ENCODE measurements around the gene TMEM181. TPM values are rescaled to one million over a fixed set of nuclear protein-coding genes. Genes with fewer than 3 reads are reported as not detected.

Gene TMEM181
- total RNA-seq, 1 experiment from 2014 or later: 38.0 TPM

GRCh38 chr6:158636778-158637177 is 76.9 kb downstream of the TMEM181 start:
- no peaks in the 10 kb centered on the region for H3K9me3 ChIP-seq (ENCODE audit: control insufficient read depth, insufficient read depth, low read depth, low read length)
- no peak for ATAC-seq
- no TSS peak for BruUV-seq (replicated peaks)
- intact Hi-C loops (cut with micrococcal nuclease; ENCODE audit: unreplicated experiment): no loop called here
- H3K4me1 ChIP-seq (ENCODE audit: control insufficient read depth, insufficient read depth, low read length): no peaks in the 10 kb centered on the region
- H3K4me3 ChIP-seq (ENCODE audit: low read depth in 2 of 2, low read length in 2 of 2): no peak overlapping the region
- TF ChIP-seq SIN3A (IDR thresholded peaks at IDR 0.05; ENCODE audit: borderline replicate concordance, insufficient read depth, low read depth, low read length) (no peak), POLR2AphosphoS5 (IDR thresholded peaks at IDR 0.05; ENCODE audit: low read depth, low read length) (no peak)
- H3K36me3 ChIP-seq (ENCODE audit: control insufficient read depth, insufficient read depth, low read length): peaks cover 19% of the 10 kb centered on the region
- H3K27me3 ChIP-seq (ENCODE audit: control insufficient read depth, insufficient read depth, low read length): no peaks in the 10 kb centered on the region
- ChIA-PET CTCF (no interaction called here), POLR2A (no interaction called here)
- no peak for DNase-seq (ENCODE audit: low read depth, low spot score)
- in situ Hi-C loops (cut with HindIII; ENCODE audit: low pct_unique_long_range_greater_than_20kb, low sequenced_read_pairs): no loop called here
- no peak overlapping the region for H3K27ac ChIP-seq (ENCODE audit: low read length)

- ATAC-seq: no peak
- H3K27me3 ChIP-seq (ENCODE audit: control insufficient read depth, insufficient read depth, low read length): no peaks in the 10 kb centered on the region
- intact Hi-C loops (cut with micrococcal nuclease; ENCODE audit: unreplicated experiment): no loop called here
- no peak overlapping the region for H3K4me3 ChIP-seq (ENCODE audit: low read depth in 2 of 2, low read length in 2 of 2)
- no peaks in the 10 kb centered on the region for H3K9me3 ChIP-seq (ENCODE audit: control insufficient read depth, insufficient read depth, low read depth, low read length)
- H3K4me1 ChIP-seq (ENCODE audit: control insufficient read depth, insufficient read depth, low read length): peaks cover 15% of the 10 kb centered on the region
- DNase-seq (ENCODE audit: low read depth, low spot score): no peak
- ChIA-PET CTCF (interaction anchor here (0.7 kb wide), 1 partner anchor 176 kb away, joined by 8 read pairs; no protein-coding TSS in a partner anchor), POLR2A (no interaction called here)
- in situ Hi-C loops (cut with HindIII; ENCODE audit: low pct_unique_long_range_greater_than_20kb, low sequenced_read_pairs): no loop called here
- no peak overlapping the region for H3K27ac ChIP-seq (ENCODE audit: low read length)
- no peak for TF ChIP-seq REST (IDR thresholded peaks at IDR 0.05; ENCODE audit: insufficient read depth in 1 of 2, low read depth in 2 of 2, low read length in 1 of 2)
- TF ChIP-seq POLR2AphosphoS5 (IDR thresholded peaks at IDR 0.05; ENCODE audit: low read depth, low read length): no peak
- BruUV-seq (replicated peaks): no TSS peak
- H3K36me3 ChIP-seq (ENCODE audit: control insufficient read depth, insufficient read depth, low read length): peaks cover 19% of the 10 kb centered on the region
These were observed 78.5 kb downstream of the TMEM181 start for GRCh38 chr6:158638324-158638854.

- POLR2A ChIA-PET: no interaction called here
- Histone ChIP-seq H3K9me3 (ENCODE audit: control insufficient read depth, insufficient read depth, low read depth, low read length) (no peaks in the 10 kb centered on the region), H3K27me3 (ENCODE audit: control insufficient read depth, insufficient read depth, low read length) (no peaks in the 10 kb centered on the region), H3K4me3 (ENCODE audit: low read depth in 2 of 2, low read length in 2 of 2) (no peak overlapping the region), H3K36me3 (ENCODE audit: control insufficient read depth, insufficient read depth, low read length) (peaks cover 13% of the 10 kb centered on the region; the same call in 1 of the 2 replicates), H3K4me1 (ENCODE audit: control insufficient read depth, insufficient read depth, low read length) (peaks cover 16% of the 10 kb centered on the region), H3K27ac (ENCODE audit: low read length) (no peak overlapping the region)
- TF ChIP-seq TCF7L2 (IDR thresholded peaks at IDR 0.05; ENCODE audit: low read depth, low read length) (no peak), POLR2AphosphoS5 (IDR thresholded peaks at IDR 0.05; ENCODE audit: low read depth, low read length) (no peak), CTCF (IDR thresholded peaks at IDR 0.05) (no peak), SIN3A (IDR thresholded peaks at IDR 0.05; ENCODE audit: borderline replicate concordance, insufficient read depth, low read depth, low read length) (no peak), REST (IDR thresholded peaks at IDR 0.05; ENCODE audit: insufficient read depth in 1 of 2, low read depth in 2 of 2, low read length in 1 of 2) (no peak)
- intact Hi-C loops (cut with micrococcal nuclease; ENCODE audit: unreplicated experiment) (no loop called here), in situ Hi-C loops (cut with HindIII; ENCODE audit: low pct_unique_long_range_greater_than_20kb, low sequenced_read_pairs) (no loop called here)
- DNase-seq (ENCODE audit: low read depth, low spot score) (no peak), ATAC-seq (peak; percentile 36; the same call in 1 of the 2 replicates)
- CTCF ChIA-PET: interaction anchor here (0.7 kb wide), 1 partner anchor 177 kb away, joined by 8 read pairs; no protein-coding TSS in a partner anchor
- no TSS peak for BruUV-seq (replicated peaks)
These were observed 79.2 kb downstream of the TMEM181 start for GRCh38 chr6:158639056-158639455.

All from Panc1 (cell line).